HEK293 (cell line): ENCODE measurements around the gene DUSP10.

Experiments
- CTCF ChIA-PET: fragments of 350-600 bp; formaldehyde crosslinking; extraction: SDS; loops from one replicate; lab custom pipeline; 2021; ENCODE audit warnings: antibody characterized with exemption; lab: Yijun Ruan, JAX
- POLR2A ChIA-PET: fragments of 300-600 bp; formaldehyde crosslinking; extraction: SDS; loops from one replicate; lab custom pipeline; 2020; ENCODE audit warnings: antibody characterized with exemption, inconsistent platforms; lab: Yijun Ruan, JAX
- H3K27ac ChIP-seq: fragments of 200-500 bp; sonication (Bioruptor generic); 2 replicates; pipeline ENCODE4 v1.5.1; 2014; ENCODE audit warnings: low read depth, low read length, control low read depth, inconsistent platforms; ENCODE audit errors: extremely low read depth
- H3K36me3 ChIP-seq, 2 experiments: fragments of 200-500 bp in 1 of 2; sonication (Bioruptor generic) in 1 of 2; 1 replicate in 1 of 2; 2 replicates in 1 of 2; pipeline ENCODE4 v1.5.1; 2014 to 2017; ENCODE audit warnings: inconsistent platforms in 2 of 2, low read length in 2 of 2; ENCODE audit not compliant: control insufficient read depth in 2 of 2, insufficient read depth in 1 of 2
- H3K4me1 ChIP-seq: fragments of 200-500 bp; sonication (Bioruptor generic); 2 replicates; pipeline ENCODE4 v1.5.1; 2014; ENCODE audit warnings: mild to moderate bottlenecking, low read length, inconsistent platforms; ENCODE audit not compliant: control insufficient read depth, insufficient read depth
- H3K4me3 ChIP-seq: 2 replicates; pipeline ENCODE4 v1.5.1; 2011; ENCODE audit warnings: low read depth, mild to moderate bottlenecking, control low read depth, low read length, moderate library complexity
- H3K9me3 ChIP-seq: fragments of 200-500 bp; sonication (Bioruptor generic); 2 replicates; pipeline ENCODE4 v1.5.1; 2014; ENCODE audit warnings: low read depth, low read length, inconsistent platforms; ENCODE audit not compliant: control insufficient read depth, insufficient read depth
- KLF17 ChIP-seq: fragments of 450-650 bp; formaldehyde crosslinking; IDR thresholded peaks from 2 replicates; pipeline ENCODE4 v1.5.1; 2016; ENCODE audit warnings: missing biosample characterization, missing genetic modification characterization
- OVOL3 ChIP-seq: fragments of 450-650 bp; formaldehyde crosslinking; IDR thresholded peaks from 2 replicates; pipeline ENCODE4 v1.5.1; 2016; ENCODE audit warnings: missing biosample characterization, missing genetic modification characterization
- SP2 ChIP-seq: fragments of 450-650 bp; formaldehyde crosslinking; IDR thresholded peaks from 2 replicates; pipeline ENCODE4 v1.5.1; 2016; ENCODE audit warnings: missing biosample characterization, missing genetic modification characterization
- SP7 ChIP-seq: fragments of 450-650 bp; formaldehyde crosslinking; IDR thresholded peaks from 2 replicates; pipeline ENCODE4 v1.5.1; 2016; ENCODE audit warnings: missing biosample characterization, missing genetic modification characterization
- TRIM28 ChIP-seq: IDR thresholded peaks from 2 replicates; pipeline ENCODE4 v1.6.1; 2011; ENCODE audit warnings: low read length, control low read depth, borderline replicate concordance
- WT1 ChIP-seq: fragments of 450-650 bp; formaldehyde crosslinking; IDR thresholded peaks from 2 replicates; pipeline ENCODE4 v1.5.1; 2016; ENCODE audit warnings: missing biosample characterization, missing genetic modification characterization
- YY1 ChIP-seq: fragments of 450-650 bp; formaldehyde crosslinking; IDR thresholded peaks from 2 replicates; pipeline ENCODE4 v1.5.1; 2018; ENCODE audit warnings: missing biosample characterization, missing genetic modification characterization
- YY2 ChIP-seq: fragments of 450-650 bp; formaldehyde crosslinking; IDR thresholded peaks from 2 replicates; pipeline ENCODE4 v1.5.1; 2016; ENCODE audit warnings: missing biosample characterization, missing genetic modification characterization
- ZBTB17 ChIP-seq: fragments of 450-650 bp; formaldehyde crosslinking; IDR thresholded peaks from 2 replicates; pipeline ENCODE4 v1.5.1; 2016; ENCODE audit warnings: missing biosample characterization, missing genetic modification characterization
- ZNF10 ChIP-seq: fragments of 450-650 bp; formaldehyde crosslinking; IDR thresholded peaks from 2 replicates; pipeline ENCODE4 v1.5.1; 2017; ENCODE audit warnings: missing biosample characterization, missing genetic modification characterization
- ZNF121 ChIP-seq: fragments of 450-650 bp; formaldehyde crosslinking; IDR thresholded peaks from 2 replicates; pipeline ENCODE4 v1.5.1; 2016; ENCODE audit warnings: missing biosample characterization, missing genetic modification characterization
- ZNF138 ChIP-seq: fragments of 450-650 bp; formaldehyde crosslinking; IDR thresholded peaks from 2 replicates; pipeline ENCODE4 v1.5.1; 2016; ENCODE audit warnings: missing biosample characterization, missing genetic modification characterization, borderline replicate concordance
- ZNF175 ChIP-seq: fragments of 450-650 bp; formaldehyde crosslinking; IDR thresholded peaks from 2 replicates; pipeline ENCODE4 v1.5.1; 2016; ENCODE audit warnings: missing biosample characterization, missing genetic modification characterization
- ZNF18 ChIP-seq: fragments of 450-650 bp; formaldehyde crosslinking; IDR thresholded peaks from 2 replicates; pipeline ENCODE4 v1.5.1; 2016; ENCODE audit warnings: missing biosample characterization, missing genetic modification characterization
- ZNF19 ChIP-seq: fragments of 450-650 bp; formaldehyde crosslinking; IDR thresholded peaks from 2 replicates; pipeline ENCODE4; 2016; ENCODE audit warnings: missing biosample characterization, missing genetic modification characterization, low read depth
- ZNF202 ChIP-seq: fragments of 450-650 bp; formaldehyde crosslinking; IDR thresholded peaks from 2 replicates; pipeline ENCODE4 v1.5.1; 2016; ENCODE audit warnings: missing biosample characterization, missing genetic modification characterization, borderline replicate concordance
- ZNF239 ChIP-seq: fragments of 450-650 bp; formaldehyde crosslinking; IDR thresholded peaks from 2 replicates; pipeline ENCODE4 v1.5.1; 2016; ENCODE audit warnings: missing biosample characterization, missing genetic modification characterization
- ZNF274 ChIP-seq, 2 experiments: fragments of 200-500 bp in 1 of 2; fragments of 450-650 bp in 1 of 2; sonication (Bioruptor generic) in 1 of 2; formaldehyde crosslinking in 1 of 2; IDR thresholded peaks; 2 replicates each; pipeline versions ENCODE4 v1.5.1 to v1.6.1; 2014 to 2016; ENCODE audit warnings: borderline replicate concordance in 1 of 2, inconsistent platforms in 1 of 2, low read length in 1 of 2, missing biosample characterization in 1 of 2, missing genetic modification characterization in 1 of 2
- ZNF341 ChIP-seq: fragments of 450-650 bp; formaldehyde crosslinking; IDR thresholded peaks from 2 replicates; pipeline ENCODE4; 2016; ENCODE audit warnings: low read depth, missing biosample characterization, missing genetic modification characterization
- ZNF391 ChIP-seq: fragments of 450-650 bp; formaldehyde crosslinking; IDR thresholded peaks from 2 replicates; pipeline ENCODE4 v1.5.1; 2016; ENCODE audit warnings: low read depth, missing biosample characterization, missing genetic modification characterization, borderline replicate concordance
- ZNF394 ChIP-seq: fragments of 450-650 bp; formaldehyde crosslinking; IDR thresholded peaks from 2 replicates; pipeline ENCODE4 v1.5.1; 2016; ENCODE audit warnings: missing biosample characterization, missing genetic modification characterization, mild to moderate bottlenecking, moderate library complexity, borderline replicate concordance
- ZNF416 ChIP-seq: fragments of 450-650 bp; formaldehyde crosslinking; IDR thresholded peaks from 2 replicates; pipeline ENCODE4 v1.5.1; 2016; ENCODE audit warnings: missing biosample characterization, missing genetic modification characterization
- ZNF48 ChIP-seq: fragments of 450-650 bp; formaldehyde crosslinking; IDR thresholded peaks from 2 replicates; pipeline ENCODE4 v1.5.1; 2016; ENCODE audit warnings: missing biosample characterization, missing genetic modification characterization
- ZNF621 ChIP-seq: fragments of 450-650 bp; formaldehyde crosslinking; IDR thresholded peaks from 2 replicates; pipeline ENCODE4 v1.5.1; 2017; ENCODE audit warnings: missing biosample characterization, missing genetic modification characterization
- ZNF704 ChIP-seq: fragments of 450-650 bp; formaldehyde crosslinking; IDR thresholded peaks from 2 replicates; pipeline ENCODE4 v1.5.1; 2016; ENCODE audit warnings: missing biosample characterization, missing genetic modification characterization
- ZNF768 ChIP-seq: fragments of 450-650 bp; formaldehyde crosslinking; IDR thresholded peaks from 2 replicates; pipeline ENCODE4 v1.5.1; 2018; ENCODE audit warnings: missing biosample characterization, mild to moderate bottlenecking, missing genetic modification characterization
- ZNF843 ChIP-seq: fragments of 450-650 bp; formaldehyde crosslinking; IDR thresholded peaks from 2 replicates; pipeline ENCODE4 v1.5.1; 2016; ENCODE audit warnings: missing biosample characterization, missing genetic modification characterization

DUSP10 gene

GRCh38 chr1:221698579-221699349 lies 43.1 kb downstream of the DUSP10 start:
- Histone ChIP-seq H3K36me3 (peaks cover 0 to 14% of the 10 kb centered on the region in 2 experiments; a peak in 1 of 3 replicates), H3K27ac (no peak overlapping the region), H3K4me1 (no peaks in the 10 kb centered on the region), H3K9me3 (no peaks in the 10 kb centered on the region), H3K4me3 (no peak overlapping the region)
- TF ChIP-seq ZNF239 (tag by site-specific recombination) (no peak), WT1 (tag by site-specific recombination) (no peak), ZNF394 (tag by site-specific recombination) (no peak), ZNF843 (no peak), ZNF10 (no peak), SP7 (tag by site-specific recombination) (no peak), TRIM28 (no peak), OVOL3 (tag by site-specific recombination) (no peak), ZNF391 (tag by site-specific recombination) (no peak), ZNF19 (tag by site-specific recombination) (no peak), ZNF48 (no peak), ZNF621 (no peak), ZNF416 (tag by site-specific recombination) (no peak), ZNF341 (tag by site-specific recombination) (no peak), ZBTB17 (tag by site-specific recombination) (no peak), ZNF121 (no peak), ZNF138 (tag by site-specific recombination) (no peak), ZNF704 (no peak), ZNF18 (tag by site-specific recombination) (no peak)
- POLR2A ChIA-PET, result no interaction called here
- CTCF ChIA-PET, result interaction anchor here (0.6 to 0.7 kb wide), 3 partner anchors 70 to 181 kb away, joined by 3 read pairs; no protein-coding TSS in a partner anchor

- no peak for TF ChIP-seq ZNF202
- TF ChIP-seq ZNF274 (IDR thresholded peaks at IDR 0.05; ENCODE audit: low read length), result no peak
- no peak for TF ChIP-seq ZNF274 (tag by site-specific recombination; IDR thresholded peaks at IDR 0.05; ENCODE audit: borderline replicate concordance)
- no peak for TF ChIP-seq ZNF768 (tag by site-specific recombination)
- no peak for TF ChIP-seq KLF17
- TF ChIP-seq YY2, result no peak
- no peak for TF ChIP-seq ZNF175 (tag by site-specific recombination)
- no peak for TF ChIP-seq YY1 (tag by site-specific recombination)
- TF ChIP-seq SP2 (tag by site-specific recombination), result no peak
- no peak for TF ChIP-seq ZNF704
- ChIA-PET CTCF (no interaction called here), POLR2A (no interaction called here)
- Histone ChIP-seq H3K4me3 (no peak overlapping the region), H3K27ac (no peak overlapping the region), H3K4me1 (no peaks in the 10 kb centered on the region), H3K36me3 (peaks cover 0 to 9% of the 10 kb centered on the region in 2 experiments; a peak in 1 of 3 replicates), H3K9me3 (no peaks in the 10 kb centered on the region)
These were observed 43.9 kb downstream of the DUSP10 start for GRCh38 chr1:221697923-221698425.
